ENCODE results near the gene IFITM10.

Gene IFITM10

GRCh38 chr11:1761857-1762536 is 11.6 kb upstream of the IFITM10 start:
- POLR2A ChIA-PET, result interaction anchor here (0.7 to 0.8 kb wide), 2 partner anchors 12 to 16 kb away, joined by 3 read pairs; no protein-coding TSS in a partner anchor
- CTCF ChIA-PET, result interaction anchor here (0.7 to 1.2 kb wide), 2 partner anchors 56 to 68 kb away, joined by 4 read pairs; no protein-coding TSS in a partner anchor
- no peak overlapping the region for H3K4me3 ChIP-seq (ENCODE audit: low read depth, low read length)
- no peaks in the 10 kb centered on the region; the same call in 1 of the 2 replicates for H3K4me1 ChIP-seq (ENCODE audit: control insufficient read depth, insufficient read depth, low read length)
- H3K9me3 ChIP-seq (ENCODE audit: control insufficient read depth, insufficient read depth, low read depth, low read length), result no peaks in the 10 kb centered on the region
- no peak for TF ChIP-seq ZNF473 (tag by site-specific recombination; IDR thresholded peaks at IDR 0.05)
- no peak for TF ChIP-seq PRDM4 (tag by site-specific recombination; IDR thresholded peaks at IDR 0.05)
- no peak for TF ChIP-seq ZNF701 (tag by site-specific recombination; IDR thresholded peaks at IDR 0.05)
- no peak for TF ChIP-seq ZNF510 (tag by site-specific recombination; IDR thresholded peaks at IDR 0.05; ENCODE audit: insufficient replicate concordance)
- TF ChIP-seq ZBTB20 (tag by site-specific recombination; IDR thresholded peaks at IDR 0.05), result no peak
- no peak for TF ChIP-seq HOXC10 (CRISPR knock-in tag; IDR thresholded peaks at IDR 0.05)
- TF ChIP-seq OSR2 (tag by site-specific recombination; IDR thresholded peaks at IDR 0.05), result no peak
- TF ChIP-seq ZNF792 (tag by site-specific recombination; IDR thresholded peaks at IDR 0.05), result no peak
- no peak for TF ChIP-seq ZNF404 (tag by site-specific recombination; IDR thresholded peaks at IDR 0.05)
- no peak for TF ChIP-seq ZNF513 (tag by site-specific recombination; IDR thresholded peaks at IDR 0.05)
- TF ChIP-seq ZNF560 (tag by site-specific recombination; IDR thresholded peaks at IDR 0.05; ENCODE audit: borderline replicate concordance), result no peak
- no peak for TF ChIP-seq ZNF692 (tag by site-specific recombination; IDR thresholded peaks at IDR 0.05)
- no peak for TF ChIP-seq ZNF555 (tag by site-specific recombination; conservative IDR thresholded peaks at IDR 0.05)
- no peak for TF ChIP-seq ZNF148 (tag by site-specific recombination; IDR thresholded peaks at IDR 0.05; ENCODE audit: borderline replicate concordance)
- no peak for TF ChIP-seq ZNF157 (tag by site-specific recombination; IDR thresholded peaks at IDR 0.05)
- TF ChIP-seq ZNF274 (IDR thresholded peaks at IDR 0.05; ENCODE audit: low read length), result no peak
- no peak for TF ChIP-seq ZNF274 (tag by site-specific recombination; IDR thresholded peaks at IDR 0.05; ENCODE audit: borderline replicate concordance)
- TF ChIP-seq ZNF155 (tag by site-specific recombination; IDR thresholded peaks at IDR 0.05), result no peak
- TF ChIP-seq SP7 (tag by site-specific recombination; IDR thresholded peaks at IDR 0.05), result no peak
- no peak for TF ChIP-seq TCF7L2 (IDR thresholded peaks at IDR 0.05; ENCODE audit: borderline replicate concordance, low read depth, low read length)
- H3K36me3 ChIP-seq (ENCODE audit: control insufficient read depth in 2 of 2, insufficient read depth in 1 of 2, low read length in 2 of 2), result peaks cover 0 to 50% of the 10 kb centered on the region in 2 experiments; a peak in 1 of 3 replicates
- H3K27ac ChIP-seq (ENCODE audit: extremely low read depth, low read depth, low read length), result no peak overlapping the region

All from HEK293 (cell line).